LNCaP clone FGC (cell line): Measurements from ENCODE around the gene TBX3.

ENCODE experiments used
- DNase-seq: peaks from one replicate; pipeline ENCODE4 v3.0.0-alpha.2; 2011; ENCODE audit warnings: low read depth
- H3K4me3 ChIP-seq: 2 replicates; pipeline ENCODE4 v1.5.1; 2011; ENCODE audit warnings: mild to moderate bottlenecking, low read depth, low read length, control low read depth
- CTCF ChIP-seq: IDR thresholded peaks from 2 replicates; pipeline ENCODE4 v1.5.1; 2012; ENCODE audit warnings: mild to moderate bottlenecking; ENCODE audit not compliant: control insufficient read depth, insufficient read depth; ENCODE audit errors: extremely low read depth

The TBX3 gene

GRCh38 chr12:114701104-114701414, 17.1 kb upstream of the TBX3 start:
- no peak for DNase-seq
- TF ChIP-seq CTCF = no peak
- H3K4me3 ChIP-seq = no peak overlapping the region

GRCh38 chr12:114700392-114701103, 16.6 kb upstream of the TBX3 start:
- no peak for TF ChIP-seq CTCF
- H3K4me3 ChIP-seq = no peak overlapping the region
- no peak for DNase-seq

- no peak for TF ChIP-seq CTCF
- no peak for DNase-seq
- no peak overlapping the region for H3K4me3 ChIP-seq
Observed at GRCh38 chr12:114698566-114699163, 14.7 kb upstream of the TBX3 start.

GRCh38 chr12:114697741-114698565, 14.0 kb upstream of the TBX3 start:
- DNase-seq = no peak
- no peak overlapping the region for H3K4me3 ChIP-seq
- TF ChIP-seq CTCF = no peak

- no peak for DNase-seq
- no peak overlapping the region for H3K4me3 ChIP-seq
- no peak for TF ChIP-seq CTCF
Observed at GRCh38 chr12:114697243-114697716, 13.3 kb upstream of the TBX3 start.

GRCh38 chr12:114696443-114697242, 12.7 kb upstream of the TBX3 start:
- H3K4me3 ChIP-seq = no peak overlapping the region
- DNase-seq = no peak
- TF ChIP-seq CTCF = no peak
